CD14-positive monocyte (primary cell): Measurements from ENCODE around the gene PLSCR4. TPM values are rescaled to one million over a fixed set of nuclear protein-coding genes. Genes with fewer than 3 reads are reported as not detected.

Experiments
- DNase-seq, 3 donors: peaks; one replicate each; pipeline ENCODE4 v3.0.0-alpha.2; 2011 to 2022
- H2AFZ ChIP-seq: 2 replicates; pipeline ENCODE4 v1.6.0; 2012; ENCODE audit warnings: mild to moderate bottlenecking, low read depth, low read length, inconsistent platforms; ENCODE audit not compliant: insufficient read depth, poor library complexity, severe bottlenecking
- H3K27ac ChIP-seq, 2 donors: 1 replicate in 1 of 2; 2 replicates in 1 of 2; pipeline ENCODE4 v1.5.1; 2012 to 2013; ENCODE audit warnings: low read length in 2 of 2, control low read depth in 1 of 2, inconsistent platforms in 1 of 2, low read depth in 1 of 2, mild to moderate bottlenecking in 1 of 2
- H3K27me3 ChIP-seq, 2 donors: one replicate each; pipeline versions ENCODE4 v1.6.0 to v1.6.1; 2011 to 2013; ENCODE audit warnings: low read length in 2 of 2; ENCODE audit not compliant: control insufficient read depth in 2 of 2, insufficient read depth in 2 of 2
- H3K36me3 ChIP-seq, 2 donors: replicated peaks in 1 of 2; 1 replicate in 1 of 2; 2 replicates in 1 of 2; pipeline versions ENCODE4 v1.5.1 to v1.6.1; 2012 to 2013; ENCODE audit warnings: low read length in 2 of 2, control low read depth in 1 of 2, inconsistent platforms in 1 of 2, mild to moderate bottlenecking in 1 of 2; ENCODE audit not compliant: insufficient read depth in 2 of 2, control insufficient read depth in 1 of 2
- H3K4me1 ChIP-seq, 2 donors: 1 replicate in 1 of 2; 2 replicates in 1 of 2; pipeline versions ENCODE4 v1.5.1 to v1.6.1; 2012 to 2013; ENCODE audit warnings: low read length in 2 of 2, control low read depth in 1 of 2, inconsistent platforms in 1 of 2, mild to moderate bottlenecking in 1 of 2, moderate library complexity in 1 of 2; ENCODE audit not compliant: insufficient read depth in 2 of 2, control insufficient read depth in 1 of 2
- H3K4me2 ChIP-seq: replicated peaks from 2 replicates; pipeline ENCODE3; 2012; ENCODE audit warnings: low read length, moderate library complexity, mild to moderate bottlenecking; ENCODE audit not compliant: poor library complexity, severe bottlenecking; ENCODE audit errors: extremely low read depth
- H3K4me3 ChIP-seq, 3 experiments: fragments of 200-600 bp in 1 of 3; sonication (generic) in 1 of 3; replicated peaks in 1 of 3; 1 replicate in 2 of 3; 2 replicates in 1 of 3; pipeline ENCODE4 v1.5.1; 2011 to 2013; ENCODE audit warnings: low read length in 3 of 3, mild to moderate bottlenecking in 3 of 3, control low read depth in 2 of 3, low read depth in 2 of 3, inconsistent platforms in 1 of 3, moderate library complexity in 1 of 3
- H3K79me2 ChIP-seq: 2 replicates; pipeline ENCODE4 v1.6.0; 2012; ENCODE audit warnings: mild to moderate bottlenecking, control low read depth, inconsistent platforms, low read length, moderate library complexity; ENCODE audit not compliant: insufficient read depth
- H3K9ac ChIP-seq: 2 replicates; pipeline ENCODE4 v1.6.0; 2017; ENCODE audit warnings: low read length, mild to moderate bottlenecking; ENCODE audit not compliant: insufficient read depth, poor library complexity, severe bottlenecking
- H3K9me3 ChIP-seq, 2 donors: replicated peaks in 1 of 2; 1 replicate in 1 of 2; 2 replicates in 1 of 2; pipeline versions ENCODE4 v1.5.1 to v1.6.1; 2012 to 2013; ENCODE audit warnings: low read length in 2 of 2, control low read depth in 1 of 2; ENCODE audit not compliant: control insufficient read depth in 1 of 2, insufficient read depth in 1 of 2
- H4K20me1 ChIP-seq: 2 replicates; pipeline ENCODE4 v1.6.0; 2012; ENCODE audit warnings: mild to moderate bottlenecking, low read length, control low read depth, moderate library complexity; ENCODE audit not compliant: insufficient read depth
- H3K27ac Mint-ChIP-seq, 7 donors: one replicate each; pipeline ENCODE4 v1.8.0; 2020; ENCODE audit warnings: mild to moderate bottlenecking in 7 of 7, mixed read lengths in 7 of 7, moderate library complexity in 6 of 7, inconsistent platforms in 2 of 7
- H3K27me3 Mint-ChIP-seq, 3 donors: one replicate each; pipeline ENCODE4 v1.8.0; 2021 to 2022; ENCODE audit warnings: low read depth in 3 of 3, mild to moderate bottlenecking in 3 of 3, mixed read lengths in 3 of 3, moderate library complexity in 3 of 3, inconsistent platforms in 1 of 3
- H3K36me3 Mint-ChIP-seq, 2 donors: one replicate each; pipeline ENCODE4 v1.8.0; 2020; ENCODE audit warnings: mixed read lengths in 2 of 2, inconsistent platforms in 1 of 2, mild to moderate bottlenecking in 1 of 2
- H3K4me1 Mint-ChIP-seq: one replicate; pipeline ENCODE4 v1.8.0; 2020; ENCODE audit warnings: mild to moderate bottlenecking, mixed read lengths
- H3K4me3 Mint-ChIP-seq, 2 donors: one replicate each; pipeline ENCODE4 v1.8.0; 2020; ENCODE audit warnings: mild to moderate bottlenecking in 2 of 2, mixed read lengths in 2 of 2, moderate library complexity in 1 of 2
- H3K9me3 Mint-ChIP-seq, 7 donors: one replicate each; pipeline ENCODE4 v1.8.0; 2020 to 2022; ENCODE audit warnings: mixed read lengths in 7 of 7, mild to moderate bottlenecking in 6 of 7, moderate library complexity in 6 of 7, inconsistent platforms in 2 of 7
- CTCF ChIP-seq: fragments of 200-600 bp; IDR thresholded peaks from one replicate; pipeline ENCODE4 v1.8.0; 2022; ENCODE audit warnings: antibody characterized with exemption, mild to moderate bottlenecking
- WGBS: methylation state at CpG from one replicate; pipeline ENCODE4 v1.1.5; 2013; ENCODE audit warnings: missing lambda C conversion rate; ENCODE audit not compliant: insufficient coverage; 5-methylcytosine and 5-hydroxymethylcytosine counted together
- intact Hi-C, 2 donors: fragments of 100-400 bp; cut with micrococcal nuclease; formaldehyde crosslinking; loops; one replicate each; pipeline versions ENCODE4 v1.15.0 to v1.15.1; 2023
- polyA plus RNA-seq, 3 donors: library from polyadenylated mRNA; depleted of rRNA in 1 of 3; unstranded in 2 of 3; stranded (reverse) in 1 of 3; fragments of 300-500 nt in 2 of 3; fragments of >200 nt in 1 of 3; fragmentation: Illumina TruSeq in 2 of 3; gene quantifications; 1 replicate in 2 of 3; 2 replicates in 1 of 3; pipeline ENCODE4 v1.2.3, GENCODE V29; 2012 to 2021

The PLSCR4 gene
- polyA plus RNA-seq, 3 donors: 0.05 TPM; not detected in 2

GRCh38 chr3:146159616-146160320 is 91.1 kb downstream of the PLSCR4 start:
- peak overlapping the region; percentile 87 for H3K4me2 ChIP-seq

GRCh38 chr3:146159037-146159436 is 91.9 kb downstream of the PLSCR4 start:
- 90% methylated on average over 3 of the region's 4 CpGs for WGBS
- Histone ChIP-seq H3K27ac (no peak overlapping the region), H3K4me3 (no peak overlapping the region), H2AFZ (no peak overlapping the region), H3K9ac (no peak overlapping the region), H3K79me2 (no peaks in the 10 kb centered on the region), H3K36me3 (no peaks in the 10 kb centered on the region), H3K4me2 (no peak overlapping the region), H3K4me1 (peaks cover 15 to 18% of the 10 kb centered on the region in 2 donors), H3K9me3 (no peaks in the 10 kb centered on the region), H3K27me3 (peaks cover 42 to 55% of the 10 kb centered on the region in 2 donors), H4K20me1 (no peaks in the 10 kb centered on the region)
- H3K4me3 Mint-ChIP-seq: no peak overlapping the region
- peaks cover 0 to 4% of the 10 kb centered on the region in 2 donors for H3K36me3 Mint-ChIP-seq
- H3K27me3 Mint-ChIP-seq: peaks cover 50 to 57% (median 51%) of the 10 kb centered on the region in 3 donors
- peaks cover 20% of the 10 kb centered on the region for H3K4me1 Mint-ChIP-seq
- no peak for TF ChIP-seq CTCF
- H3K9me3 Mint-ChIP-seq: peaks cover 0 to 13% (median 3%) of the 10 kb centered on the region in 7 donors
- H3K27ac Mint-ChIP-seq: no peak overlapping the region
- intact Hi-C loops: no loop called here
- DNase-seq: no peak

More at GRCh38 chr3:146159616-146160320, 91.1 kb downstream of the PLSCR4 start:
- no peak for DNase-seq
- peaks cover 0 to 13% (median 3%) of the 10 kb centered on the region in 7 donors for H3K9me3 Mint-ChIP-seq
- Histone ChIP-seq H3K36me3 (no peaks in the 10 kb centered on the region), H3K4me3 (peak overlapping the region in 1 of 3 experiments; percentile 77), H3K27me3 (peaks cover 42 to 57% of the 10 kb centered on the region in 2 donors), H3K79me2 (no peaks in the 10 kb centered on the region), H3K4me1 (peaks cover 15 to 18% of the 10 kb centered on the region in 2 donors), H2AFZ (peak overlapping the region; percentile 77), H3K27ac (no peak overlapping the region), H3K9ac (no peak overlapping the region), H3K9me3 (no peaks in the 10 kb centered on the region), H4K20me1 (no peaks in the 10 kb centered on the region)
- peaks cover 0 to 4% of the 10 kb centered on the region in 2 donors for H3K36me3 Mint-ChIP-seq
- peak overlapping the region; percentile 71 to 84 for H3K4me3 Mint-ChIP-seq
- WGBS: 10% methylated on average over 2 of the region's 7 CpGs
- no peak overlapping the region for H3K27ac Mint-ChIP-seq
- intact Hi-C loops: no loop called here
- peaks cover 50 to 61% (median 53%) of the 10 kb centered on the region in 3 donors for H3K27me3 Mint-ChIP-seq
- H3K4me1 Mint-ChIP-seq: peaks cover 20% of the 10 kb centered on the region
- TF ChIP-seq CTCF: no peak
